Left lung (tissue), 10 donors: Measurements from ENCODE around the gene PPIA. TPM values are rescaled to one million over a fixed set of nuclear protein-coding genes. Genes with fewer than 3 reads are reported as not detected.
"Not testable (repeated sequence)": the region's sequence is repeated elsewhere in the genome, so short reads cannot be mapped to it uniquely, and the experiment has no call there.

ENCODE experiments used
- ATAC-seq: fragments of 200-7000 bp; cut with Tn5 transposase; one replicate; pipeline ENCODE4 v1.9.1; 2020; ENCODE audit warnings: moderate library complexity
- DNase-seq, 4 donors: peaks; one replicate each; pipeline ENCODE4 v3.0.0-alpha.2; 2013 to 2020
- H3K27ac ChIP-seq, 2 donors: fragments of 200-600 bp; sonication (generic) in 1 of 2; one replicate each; pipeline versions ENCODE4 v1.5.0 to v1.8.0; 2020 to 2021
- H3K27me3 ChIP-seq, 2 donors: fragments of 200-600 bp; sonication (generic) in 1 of 2; one replicate each; pipeline versions ENCODE4 v1.5.0 to v1.8.0; 2020 to 2021
- H3K36me3 ChIP-seq, 2 donors: fragments of 200-600 bp; sonication (generic) in 1 of 2; one replicate each; pipeline versions ENCODE4 v1.5.0 to v1.8.0; 2020 to 2021
- H3K4me1 ChIP-seq, 2 donors: fragments of 200-600 bp; one replicate each; pipeline ENCODE4 v1.8.0; 2021
- H3K4me3 ChIP-seq, 2 donors: fragments of 200-600 bp; sonication (generic) in 1 of 2; one replicate each; pipeline versions ENCODE4 v1.5.0 to v1.8.0; 2020 to 2021; ENCODE audit warnings: mild to moderate bottlenecking in 1 of 2
- H3K9me3 ChIP-seq, 2 donors: fragments of 200-600 bp; sonication (generic) in 1 of 2; one replicate each; pipeline versions ENCODE4 v1.5.0 to v1.8.0; 2020 to 2021
- intact Hi-C, 2 donors: fragments of 100-400 bp; cut with DNase I; formaldehyde crosslinking; loops; one replicate each; pipeline versions ENCODE4 v1.11.2 to v1.14.2; 2022
- polyA plus RNA-seq, 6 donors: library from polyadenylated mRNA; unstranded; fragments of 120-200 nt; gene quantifications; one replicate each; pipeline ENCODE4 v1.2.1, GENCODE V29; 2013; ENCODE audit not compliant: insufficient read length in 6 of 6
- total RNA-seq, 2 donors: library from RNA; stranded (reverse); fragmentation: NEBNext Ultra II Directional; extraction: Animal tissue kit (Norgen Biotek cat#: 25700); gene quantifications; one replicate each; pipeline ENCODE4 v1.2.1, GENCODE V29; 2021
- TF ChIP-seq, protein P1 (sequence below), 2 donors: fragments of 200-600 bp; sonication (generic) in 1 of 2; IDR thresholded peaks; one replicate each; pipeline versions ENCODE4 v1.5.0 to v1.8.0; 2021; ENCODE audit warnings: antibody characterized with exemption in 2 of 2
- donor health status: DM: no; HTN: yes; CAD: no.
- donor health status: DM: no; HTN: no; CAD: no.

PPIA gene
- total and polyA plus RNA-seq, 8 donors = 1,038 to 1,630 (median 1,098) TPM

DNA sequence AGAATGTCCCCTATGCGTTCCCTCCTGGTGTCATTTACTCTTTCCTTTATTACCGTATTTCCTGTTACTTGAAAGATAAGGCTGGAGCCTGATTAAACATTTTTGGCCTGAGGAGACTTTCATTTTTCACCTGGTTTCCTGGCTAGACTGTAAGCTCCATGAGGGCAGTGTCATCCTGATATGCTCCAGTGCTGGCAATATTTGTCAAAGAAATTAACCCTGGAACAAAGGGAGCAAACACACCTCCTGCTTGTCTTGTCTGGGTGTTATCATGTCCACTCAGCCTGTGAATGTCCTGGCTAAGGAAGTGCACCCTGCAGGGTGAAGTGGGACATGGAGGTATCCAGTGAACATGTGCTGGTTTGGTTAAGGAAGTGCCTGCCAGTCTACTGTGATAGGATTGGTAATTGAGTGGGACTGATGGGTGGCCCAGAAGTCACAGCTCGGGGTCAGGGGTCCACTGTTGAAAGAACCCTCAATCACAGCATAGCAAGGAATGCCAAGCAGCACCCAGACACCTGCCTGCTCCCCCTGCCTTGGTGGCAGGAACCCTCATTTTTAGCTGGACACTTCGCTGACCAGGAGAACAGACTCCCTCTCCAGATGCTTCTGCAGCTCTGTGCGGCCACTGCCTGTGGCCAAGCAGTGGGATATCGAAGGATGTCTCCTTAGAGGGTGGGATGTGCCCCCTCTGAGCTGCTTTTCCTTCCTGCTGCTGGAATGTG lies 20.9 kb upstream of the PPIA start:
- H3K4me1 ChIP-seq = peaks cover 0 to 4% of the 10 kb centered on the region in 2 donors
- intact Hi-C loops = no loop called here
- no peaks in the 10 kb centered on the region for H3K36me3 ChIP-seq
- H3K9me3 ChIP-seq = no peaks in the 10 kb centered on the region
- TF ChIP-seq, protein P1, sequence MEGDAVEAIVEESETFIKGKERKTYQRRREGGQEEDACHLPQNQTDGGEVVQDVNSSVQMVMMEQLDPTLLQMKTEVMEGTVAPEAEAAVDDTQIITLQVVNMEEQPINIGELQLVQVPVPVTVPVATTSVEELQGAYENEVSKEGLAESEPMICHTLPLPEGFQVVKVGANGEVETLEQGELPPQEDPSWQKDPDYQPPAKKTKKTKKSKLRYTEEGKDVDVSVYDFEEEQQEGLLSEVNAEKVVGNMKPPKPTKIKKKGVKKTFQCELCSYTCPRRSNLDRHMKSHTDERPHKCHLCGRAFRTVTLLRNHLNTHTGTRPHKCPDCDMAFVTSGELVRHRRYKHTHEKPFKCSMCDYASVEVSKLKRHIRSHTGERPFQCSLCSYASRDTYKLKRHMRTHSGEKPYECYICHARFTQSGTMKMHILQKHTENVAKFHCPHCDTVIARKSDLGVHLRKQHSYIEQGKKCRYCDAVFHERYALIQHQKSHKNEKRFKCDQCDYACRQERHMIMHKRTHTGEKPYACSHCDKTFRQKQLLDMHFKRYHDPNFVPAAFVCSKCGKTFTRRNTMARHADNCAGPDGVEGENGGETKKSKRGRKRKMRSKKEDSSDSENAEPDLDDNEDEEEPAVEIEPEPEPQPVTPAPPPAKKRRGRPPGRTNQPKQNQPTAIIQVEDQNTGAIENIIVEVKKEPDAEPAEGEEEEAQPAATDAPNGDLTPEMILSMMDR (IDR thresholded peaks at IDR 0.05) = no peak
- H3K4me3 ChIP-seq = no peak overlapping the region
- ATAC-seq = no peak
- DNase-seq = no peak
- no peak overlapping the region for H3K27ac ChIP-seq
- no peaks in the 10 kb centered on the region for H3K27me3 ChIP-seq

DNA sequence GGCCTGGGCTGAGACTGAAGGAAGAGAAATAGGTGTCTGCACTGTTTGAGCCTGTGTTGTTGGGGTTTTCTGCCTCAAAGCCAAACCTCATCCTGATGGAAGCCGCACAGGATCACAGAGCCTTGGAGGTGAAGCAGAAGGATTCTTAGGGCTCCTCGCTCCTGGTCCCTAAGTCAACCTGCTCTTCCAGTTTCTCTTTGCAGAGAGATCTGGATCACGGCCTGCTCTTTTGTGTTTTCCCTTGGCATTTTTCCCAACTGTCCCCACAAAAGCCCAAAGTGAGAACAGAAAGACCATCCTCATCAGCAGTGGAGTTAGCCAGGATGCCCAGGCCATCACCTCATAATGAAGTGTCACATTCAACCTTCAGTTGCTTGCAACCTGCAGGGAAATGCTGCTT lies 20.3 kb upstream of the PPIA start:
- intact Hi-C loops = no loop called here
- no peaks in the 10 kb centered on the region for H3K36me3 ChIP-seq
- H3K4me1 ChIP-seq = no peaks in the 10 kb centered on the region
- H3K27ac ChIP-seq = no peak overlapping the region
- no peak for DNase-seq
- H3K4me3 ChIP-seq = no peak overlapping the region
- H3K27me3 ChIP-seq = no peaks in the 10 kb centered on the region
- TF ChIP-seq, protein P1 (IDR thresholded peaks at IDR 0.05) = no peak
- H3K9me3 ChIP-seq = no peaks in the 10 kb centered on the region
- no peak for ATAC-seq

DNA sequence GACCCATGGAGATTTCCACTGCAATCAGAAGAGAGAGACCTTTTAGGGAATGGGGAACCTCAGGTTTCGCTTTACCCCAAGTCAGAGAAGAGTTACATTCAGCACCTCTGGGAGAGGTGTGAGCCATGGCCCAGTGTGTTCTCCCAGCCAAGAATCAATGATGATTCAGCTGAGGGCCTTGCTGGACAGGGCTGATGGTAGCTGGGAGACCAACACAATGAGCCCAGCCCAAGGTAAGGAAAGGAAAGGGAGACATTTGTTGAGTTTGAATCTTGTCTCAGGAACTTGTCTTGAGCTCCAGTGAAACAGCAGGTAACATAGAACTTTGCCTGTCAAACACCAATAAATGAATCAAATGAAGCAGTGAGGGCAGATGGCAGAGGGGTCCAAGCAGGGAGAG lies 14.0 kb upstream of the PPIA start:
- no peak for DNase-seq
- H3K36me3 ChIP-seq = no peaks in the 10 kb centered on the region
- no peak for ATAC-seq
- intact Hi-C loops = no loop called here
- H3K4me3 ChIP-seq = no peak overlapping the region
- H3K4me1 ChIP-seq = no peaks in the 10 kb centered on the region
- TF ChIP-seq, protein P1 (IDR thresholded peaks at IDR 0.05) = no peak
- no peak overlapping the region for H3K27ac ChIP-seq
- peaks cover 0 to 5% of the 10 kb centered on the region in 2 donors for H3K9me3 ChIP-seq
- H3K27me3 ChIP-seq = no peaks in the 10 kb centered on the region

DNA sequence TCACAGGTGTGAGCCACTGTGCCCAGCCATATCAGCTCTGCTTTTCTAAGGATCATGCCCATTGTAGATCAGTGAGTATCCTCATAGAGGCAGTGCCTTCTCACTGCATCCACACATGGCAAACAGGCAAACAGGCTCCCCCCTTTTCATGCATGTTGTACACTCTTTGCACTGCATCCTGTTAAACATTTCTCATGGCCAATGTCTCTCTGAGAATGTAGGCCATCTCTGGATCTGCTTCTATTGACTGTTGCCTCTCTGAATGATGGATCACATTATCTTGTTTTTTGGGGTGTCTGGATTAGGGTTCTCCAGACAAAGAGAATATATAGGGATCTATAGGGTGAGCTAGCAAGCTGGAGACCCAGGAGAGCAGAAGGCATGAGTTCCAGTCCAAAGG lies 13.1 kb upstream of the PPIA start:
- intact Hi-C loops = no loop called here
- H3K36me3 ChIP-seq = no peaks in the 10 kb centered on the region
- TF ChIP-seq, protein P1 (IDR thresholded peaks at IDR 0.05) = no peak
- H3K27ac ChIP-seq = no peak overlapping the region
- H3K27me3 ChIP-seq = no peaks in the 10 kb centered on the region
- DNase-seq (no peak), ATAC-seq (no peak)
- H3K9me3 ChIP-seq = peaks cover 0 to 5% of the 10 kb centered on the region in 2 donors
- H3K4me3 ChIP-seq = no peak overlapping the region
- H3K4me1 ChIP-seq = no peaks in the 10 kb centered on the region

DNA sequence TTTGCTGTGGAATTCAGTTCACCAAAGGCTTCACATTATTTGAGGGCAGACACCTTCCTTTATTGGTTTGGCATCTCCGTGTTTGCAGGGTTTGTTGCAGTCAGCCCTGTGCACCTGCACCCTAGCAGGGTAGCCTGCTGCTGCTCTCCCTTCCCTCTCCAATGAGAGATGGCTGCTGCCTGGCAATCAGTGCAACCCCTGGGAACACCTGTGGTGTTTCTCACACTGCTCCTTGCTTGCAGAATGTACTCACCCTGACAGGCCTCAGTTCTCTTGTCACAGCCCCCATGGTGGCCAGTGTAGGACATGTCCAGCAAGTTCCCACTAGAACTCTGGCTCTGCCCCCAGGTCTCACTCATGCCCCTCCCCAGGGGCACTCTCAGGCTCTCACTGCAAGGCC lies 12.1 kb upstream of the PPIA start:
- TF ChIP-seq, protein P1 (IDR thresholded peaks at IDR 0.05) = no peak
- Histone ChIP-seq H3K27ac (no peak overlapping the region), H3K9me3 (peaks cover 0 to 5% of the 10 kb centered on the region in 2 donors), H3K27me3 (no peaks in the 10 kb centered on the region), H3K4me1 (no peaks in the 10 kb centered on the region), H3K36me3 (no peaks in the 10 kb centered on the region), H3K4me3 (no peak overlapping the region)
- intact Hi-C loops = no loop called here
- DNase-seq (no peak), ATAC-seq (no peak)

DNA sequence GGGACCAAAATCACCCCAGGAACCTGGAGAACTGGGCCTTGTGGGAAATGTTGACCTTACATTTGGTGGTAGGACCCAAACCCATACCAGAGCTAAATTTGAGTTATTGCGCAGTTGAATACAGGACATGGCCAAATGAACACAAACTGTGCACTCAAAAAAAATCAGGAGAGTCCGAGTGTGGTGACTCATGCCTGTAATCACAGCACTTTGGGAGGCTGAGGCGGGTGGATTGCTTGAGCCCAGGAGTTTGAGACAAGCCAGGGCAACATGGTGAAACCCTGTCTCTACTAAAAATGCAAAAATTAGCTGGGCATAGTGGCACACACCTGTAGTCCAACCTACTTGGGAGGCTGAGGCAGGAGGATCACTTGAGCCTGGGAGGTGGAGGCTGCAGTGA lies 11.3 kb upstream of the PPIA start:
- H3K4me1 ChIP-seq, H3K27me3 ChIP-seq, ATAC-seq, DNase-seq, H3K4me3 ChIP-seq, H3K27ac ChIP-seq, H3K9me3 ChIP-seq, H3K36me3 ChIP-seq, intact Hi-C loops: not testable (repeated sequence)
